Hematopoietic multipotent progenitor cell (in vitro differentiated cells): ENCODE measurements around the gene CD7. TPM values are rescaled to one million over a fixed set of nuclear protein-coding genes. Genes with fewer than 3 reads are reported as not detected.
"Not testable (repeated sequence)": the region's sequence is repeated elsewhere in the genome, so short reads cannot be mapped to it uniquely, and the experiment has no call there.

ENCODE experiments used
- DNase-seq, 3 donors: peaks; one replicate each; pipeline ENCODE4 v3.0.0-alpha.2; 2011 to 2015; ENCODE audit warnings: low read depth in 2 of 3, low spot score in 2 of 3
- total RNA-seq: library from RNA; depleted of rRNA; stranded (reverse); fragments of >200 nt; gene quantifications from one replicate; pipeline ENCODE4 v1.2.3, GENCODE V29; 2012

CD7 gene
- total RNA-seq: 1.9 TPM

GRCh38 chr17:82317394-82318168, at the start of gene CD7:
CD7 (minus strand) TSS chr17:82317608; CDS start chr17:82317495, 113 bp downstream.
- no peak for DNase-seq

GRCh38 chr17:82366749-82367148, 49.3 kb upstream of the CD7 start:
- DNase-seq: no peak

- DNase-seq: no peak
Observed at GRCh38 chr17:82365606-82366295, 48.3 kb upstream of the CD7 start.

GRCh38 chr17:82361885-82362633, 44.7 kb upstream of the CD7 start:
- no peak for DNase-seq

- DNase-seq: not testable (repeated sequence)
Observed at GRCh38 chr17:82359451-82360074, 42.2 kb upstream of the CD7 start.

- DNase-seq: peak in 1 of 3 donors; percentile 54
Observed at GRCh38 chr17:82358465-82359350, 41.3 kb upstream of the CD7 start, which contains the start of gene TEX19. TEX19 (plus strand) TSS chr17:82359247; CDS start chr17:82362151, 2,904 bp downstream.

GRCh38 chr17:82357394-82357793, 40.0 kb upstream of the CD7 start:
- no peak for DNase-seq

GRCh38 chr17:82356845-82357355, 39.5 kb upstream of the CD7 start:
- DNase-seq: no peak

- no peak for DNase-seq
Observed at GRCh38 chr17:82355770-82356427, 38.5 kb upstream of the CD7 start.

- DNase-seq: no peak
Observed at GRCh38 chr17:82354804-82355308, 37.4 kb upstream of the CD7 start.

GRCh38 chr17:82353484-82353883, 36.1 kb upstream of the CD7 start:
- DNase-seq: no peak

- DNase-seq: peak; percentile 83 to 92 (median 87)
Observed at GRCh38 chr17:82351713-82352488, 34.5 kb upstream of the CD7 start.

GRCh38 chr17:82351254-82351712, 33.9 kb upstream of the CD7 start:
- DNase-seq: no peak

GRCh38 chr17:82350182-82351030, 33.0 kb upstream of the CD7 start:
- peak in 1 of 3 donors; percentile 55 for DNase-seq

GRCh38 chr17:82349287-82349701, 31.9 kb upstream of the CD7 start:
- no peak for DNase-seq

- no peak for DNase-seq
Observed at GRCh38 chr17:82348866-82349265, 31.5 kb upstream of the CD7 start.

GRCh38 chr17:82348434-82348833, 31.0 kb upstream of the CD7 start:
- DNase-seq: no peak
